OCI-LY1 (cell line): ENCODE data around the gene LRRC70.

ENCODE experiments used
- CTCF ChIP-seq: fragments of 200-600 bp; sonication (generic), shearing (Covaris generic); IDR thresholded peaks from 2 replicates; pipeline ENCODE4 v1.5.1; 2017; ENCODE audit warnings: mild to moderate bottlenecking, antibody characterized with exemption, low read length, moderate library complexity, mixed read lengths
- EZH2 ChIP-seq: fragments of 200-600 bp; sonication (generic), shearing (Covaris generic); IDR thresholded peaks from 2 replicates; pipeline ENCODE4 v1.8.0; 2017; ENCODE audit warnings: borderline replicate concordance, mixed run types, mild to moderate bottlenecking, antibody characterized with exemption, low read length, moderate library complexity, mixed read lengths

GRCh38 chr5:62587737-62588136 lies 9.1 kb downstream of the LRRC70 start:
- TF ChIP-seq CTCF (no peak), EZH2 (no peak)
